ENCODE measurements around the gene LCE7A.

LCE7A gene

GRCh38 chr1:152859696-152860095, at the start of gene LCE7A:
Gene LCE7A, plus strand, starts transcription at chr1:152859996. Its CDS starts 702 bp downstream, at chr1:152860698.
- no peaks in the 10 kb centered on the region for H3K9me3 ChIP-seq (ENCODE audit: control insufficient read depth in 2 of 2, low read length in 2 of 2)
- H3K4me3 ChIP-seq (ENCODE audit: low read length in 2 of 2): no peak within 1 kb of the TSS
- no peaks in the 10 kb centered on the region for H3K27me3 ChIP-seq (ENCODE audit: control insufficient read depth in 2 of 2, insufficient read depth in 2 of 2, low read length in 2 of 2)
- no peak within 1 kb of the TSS for H3K27ac ChIP-seq (ENCODE audit: low read depth in 2 of 2, low read length in 2 of 2)
- H3K36me3 ChIP-seq (ENCODE audit: control insufficient read depth in 2 of 2, insufficient read depth in 2 of 2, low read length in 2 of 2): no peaks in the 10 kb centered on the region
- H3K9ac ChIP-seq (ENCODE audit: low read depth in 1 of 2, low read length in 2 of 2): no peak within 1 kb of the TSS
- no peaks in the 10 kb centered on the region for H3K4me1 ChIP-seq (ENCODE audit: control insufficient read depth in 2 of 2, insufficient read depth in 2 of 2, low read length in 2 of 2)

GRCh38 chr1:152811050-152811449, 48.7 kb upstream of the LCE7A start:
- H3K27ac ChIP-seq (ENCODE audit: low read depth in 2 of 2, low read length in 2 of 2): no peak overlapping the region

GRCh38 chr1:152811671-152812070, 48.1 kb upstream of the LCE7A start, which contains the start of gene LCE1B:
Gene LCE1B, plus strand, starts transcription at chr1:152811971. Its CDS starts 476 bp downstream, at chr1:152812447.
- no peaks in the 10 kb centered on the region for H3K4me1 ChIP-seq (ENCODE audit: control insufficient read depth in 2 of 2, insufficient read depth in 2 of 2, low read length in 2 of 2)
- no peak within 1 kb of the TSS for H3K27ac ChIP-seq (ENCODE audit: low read depth in 2 of 2, low read length in 2 of 2)
- no peaks in the 10 kb centered on the region for H3K27me3 ChIP-seq (ENCODE audit: control insufficient read depth in 2 of 2, insufficient read depth in 2 of 2, low read length in 2 of 2)
- no peak within 1 kb of the TSS for H3K9ac ChIP-seq (ENCODE audit: low read depth in 1 of 2, low read length in 2 of 2)
- no peaks in the 10 kb centered on the region for H3K9me3 ChIP-seq (ENCODE audit: control insufficient read depth in 2 of 2, low read length in 2 of 2)
- H3K36me3 ChIP-seq (ENCODE audit: control insufficient read depth in 2 of 2, insufficient read depth in 2 of 2, low read length in 2 of 2): no peaks in the 10 kb centered on the region
- no peak within 1 kb of the TSS for H3K4me3 ChIP-seq (ENCODE audit: low read length in 2 of 2)

More at GRCh38 chr1:152811050-152811449, 48.7 kb upstream of the LCE7A start:
- no peaks in the 10 kb centered on the region for H3K9me3 ChIP-seq (ENCODE audit: control insufficient read depth in 2 of 2, low read length in 2 of 2)
- H3K36me3 ChIP-seq (ENCODE audit: control insufficient read depth in 2 of 2, insufficient read depth in 2 of 2, low read length in 2 of 2): no peaks in the 10 kb centered on the region
- H3K9ac ChIP-seq (ENCODE audit: low read depth in 1 of 2, low read length in 2 of 2): no peak overlapping the region
- H3K27me3 ChIP-seq (ENCODE audit: control insufficient read depth in 2 of 2, insufficient read depth in 2 of 2, low read length in 2 of 2): no peaks in the 10 kb centered on the region
- H3K4me3 ChIP-seq (ENCODE audit: low read length in 2 of 2): no peak overlapping the region
- H3K4me1 ChIP-seq (ENCODE audit: control insufficient read depth in 2 of 2, insufficient read depth in 2 of 2, low read length in 2 of 2): no peaks in the 10 kb centered on the region

GRCh38 chr1:152817309-152817708, 42.5 kb upstream of the LCE7A start:
- H3K36me3 ChIP-seq (ENCODE audit: control insufficient read depth in 2 of 2, insufficient read depth in 2 of 2, low read length in 2 of 2): no peaks in the 10 kb centered on the region
- no peaks in the 10 kb centered on the region for H3K9me3 ChIP-seq (ENCODE audit: control insufficient read depth in 2 of 2, low read length in 2 of 2)
- H3K4me3 ChIP-seq (ENCODE audit: low read length in 2 of 2): no peak overlapping the region
- no peaks in the 10 kb centered on the region for H3K27me3 ChIP-seq (ENCODE audit: control insufficient read depth in 2 of 2, insufficient read depth in 2 of 2, low read length in 2 of 2)
- no peak overlapping the region for H3K9ac ChIP-seq (ENCODE audit: low read depth in 1 of 2, low read length in 2 of 2)
- no peaks in the 10 kb centered on the region for H3K4me1 ChIP-seq (ENCODE audit: control insufficient read depth in 2 of 2, insufficient read depth in 2 of 2, low read length in 2 of 2)
- H3K27ac ChIP-seq (ENCODE audit: low read depth in 2 of 2, low read length in 2 of 2): no peak overlapping the region

GRCh38 chr1:152823294-152823693, 36.5 kb upstream of the LCE7A start:
- Histone ChIP-seq H3K4me3 (ENCODE audit: low read length in 2 of 2) (no peak overlapping the region), H3K36me3 (ENCODE audit: control insufficient read depth in 2 of 2, insufficient read depth in 2 of 2, low read length in 2 of 2) (no peaks in the 10 kb centered on the region), H3K9ac (ENCODE audit: low read depth in 1 of 2, low read length in 2 of 2) (no peak overlapping the region), H3K9me3 (ENCODE audit: control insufficient read depth in 2 of 2, low read length in 2 of 2) (no peaks in the 10 kb centered on the region), H3K27me3 (ENCODE audit: control insufficient read depth in 2 of 2, insufficient read depth in 2 of 2, low read length in 2 of 2) (no peaks in the 10 kb centered on the region), H3K27ac (ENCODE audit: low read depth in 2 of 2, low read length in 2 of 2) (no peak overlapping the region), H3K4me1 (ENCODE audit: control insufficient read depth in 2 of 2, insufficient read depth in 2 of 2, low read length in 2 of 2) (no peaks in the 10 kb centered on the region)

GRCh38 chr1:152824964-152825363, 34.8 kb upstream of the LCE7A start:
- no peak overlapping the region for H3K27ac ChIP-seq (ENCODE audit: low read depth in 2 of 2, low read length in 2 of 2)
- H3K36me3 ChIP-seq (ENCODE audit: control insufficient read depth in 2 of 2, insufficient read depth in 2 of 2, low read length in 2 of 2): no peaks in the 10 kb centered on the region
- no peaks in the 10 kb centered on the region for H3K9me3 ChIP-seq (ENCODE audit: control insufficient read depth in 2 of 2, low read length in 2 of 2)
- no peaks in the 10 kb centered on the region for H3K27me3 ChIP-seq (ENCODE audit: control insufficient read depth in 2 of 2, insufficient read depth in 2 of 2, low read length in 2 of 2)
- no peaks in the 10 kb centered on the region for H3K4me1 ChIP-seq (ENCODE audit: control insufficient read depth in 2 of 2, insufficient read depth in 2 of 2, low read length in 2 of 2)
- H3K4me3 ChIP-seq (ENCODE audit: low read length in 2 of 2): no peak overlapping the region
- H3K9ac ChIP-seq (ENCODE audit: low read depth in 1 of 2, low read length in 2 of 2): no peak overlapping the region

GRCh38 chr1:152827173-152827572, 32.6 kb upstream of the LCE7A start, which contains the start of gene LCE1A:
Gene LCE1A, plus strand, starts transcription at chr1:152827473. Its CDS starts 0 bp downstream, at chr1:152827473.
- no peaks in the 10 kb centered on the region for H3K4me1 ChIP-seq (ENCODE audit: control insufficient read depth in 2 of 2, insufficient read depth in 2 of 2, low read length in 2 of 2)
- H3K4me3 ChIP-seq (ENCODE audit: low read length in 2 of 2): no peak within 1 kb of the TSS
- H3K9ac ChIP-seq (ENCODE audit: low read depth in 1 of 2, low read length in 2 of 2): no peak within 1 kb of the TSS
- no peaks in the 10 kb centered on the region for H3K27me3 ChIP-seq (ENCODE audit: control insufficient read depth in 2 of 2, insufficient read depth in 2 of 2, low read length in 2 of 2)
- no peaks in the 10 kb centered on the region for H3K36me3 ChIP-seq (ENCODE audit: control insufficient read depth in 2 of 2, insufficient read depth in 2 of 2, low read length in 2 of 2)
- no peaks in the 10 kb centered on the region for H3K9me3 ChIP-seq (ENCODE audit: control insufficient read depth in 2 of 2, low read length in 2 of 2)
- no peak within 1 kb of the TSS for H3K27ac ChIP-seq (ENCODE audit: low read depth in 2 of 2, low read length in 2 of 2)

- H3K9ac ChIP-seq (ENCODE audit: low read depth in 1 of 2, low read length in 2 of 2): no peak overlapping the region
- no peaks in the 10 kb centered on the region for H3K9me3 ChIP-seq (ENCODE audit: control insufficient read depth in 2 of 2, low read length in 2 of 2)
- no peaks in the 10 kb centered on the region for H3K27me3 ChIP-seq (ENCODE audit: control insufficient read depth in 2 of 2, insufficient read depth in 2 of 2, low read length in 2 of 2)
- no peak overlapping the region for H3K4me3 ChIP-seq (ENCODE audit: low read length in 2 of 2)
- H3K4me1 ChIP-seq (ENCODE audit: control insufficient read depth in 2 of 2, insufficient read depth in 2 of 2, low read length in 2 of 2): no peaks in the 10 kb centered on the region
- no peak overlapping the region for H3K27ac ChIP-seq (ENCODE audit: low read depth in 2 of 2, low read length in 2 of 2)
- H3K36me3 ChIP-seq (ENCODE audit: control insufficient read depth in 2 of 2, insufficient read depth in 2 of 2, low read length in 2 of 2): no peaks in the 10 kb centered on the region
These were observed 22.9 kb upstream of the LCE7A start for GRCh38 chr1:152836870-152837269.

- Histone ChIP-seq H3K27ac (ENCODE audit: low read depth in 2 of 2, low read length in 2 of 2) (no peak within 1 kb of the TSS), H3K4me1 (ENCODE audit: control insufficient read depth in 2 of 2, insufficient read depth in 2 of 2, low read length in 2 of 2) (no peaks in the 10 kb centered on the region), H3K9me3 (ENCODE audit: control insufficient read depth in 2 of 2, low read length in 2 of 2) (no peaks in the 10 kb centered on the region), H3K9ac (ENCODE audit: low read depth in 1 of 2, low read length in 2 of 2) (no peak within 1 kb of the TSS), H3K36me3 (ENCODE audit: control insufficient read depth in 2 of 2, insufficient read depth in 2 of 2, low read length in 2 of 2) (no peaks in the 10 kb centered on the region), H3K4me3 (ENCODE audit: low read length in 2 of 2) (no peak within 1 kb of the TSS), H3K27me3 (ENCODE audit: control insufficient read depth in 2 of 2, insufficient read depth in 2 of 2, low read length in 2 of 2) (no peaks in the 10 kb centered on the region)
These were observed 17.2 kb upstream of the LCE7A start, which contains the start of gene LCE6A for GRCh38 chr1:152842556-152842955. Gene LCE6A, plus strand, starts transcription at chr1:152842856. Its CDS starts 665 bp downstream, at chr1:152843521.

GRCh38 chr1:152855661-152856060, 4.1 kb upstream of the LCE7A start:
- Histone ChIP-seq H3K36me3 (ENCODE audit: control insufficient read depth in 2 of 2, insufficient read depth in 2 of 2, low read length in 2 of 2) (no peaks in the 10 kb centered on the region), H3K4me3 (ENCODE audit: low read length in 2 of 2) (no peak overlapping the region), H3K4me1 (ENCODE audit: control insufficient read depth in 2 of 2, insufficient read depth in 2 of 2, low read length in 2 of 2) (no peaks in the 10 kb centered on the region), H3K27ac (ENCODE audit: low read depth in 2 of 2, low read length in 2 of 2) (no peak overlapping the region), H3K9me3 (ENCODE audit: control insufficient read depth in 2 of 2, low read length in 2 of 2) (no peaks in the 10 kb centered on the region), H3K27me3 (ENCODE audit: control insufficient read depth in 2 of 2, insufficient read depth in 2 of 2, low read length in 2 of 2) (no peaks in the 10 kb centered on the region), H3K9ac (ENCODE audit: low read depth in 1 of 2, low read length in 2 of 2) (no peak overlapping the region)

GRCh38 chr1:152858062-152858461, 1.7 kb upstream of the LCE7A start:
- Histone ChIP-seq H3K36me3 (ENCODE audit: control insufficient read depth in 2 of 2, insufficient read depth in 2 of 2, low read length in 2 of 2) (no peaks in the 10 kb centered on the region), H3K27me3 (ENCODE audit: control insufficient read depth in 2 of 2, insufficient read depth in 2 of 2, low read length in 2 of 2) (no peaks in the 10 kb centered on the region), H3K4me3 (ENCODE audit: low read length in 2 of 2) (no peak overlapping the region), H3K4me1 (ENCODE audit: control insufficient read depth in 2 of 2, insufficient read depth in 2 of 2, low read length in 2 of 2) (no peaks in the 10 kb centered on the region), H3K27ac (ENCODE audit: low read depth in 2 of 2, low read length in 2 of 2) (no peak overlapping the region), H3K9me3 (ENCODE audit: control insufficient read depth in 2 of 2, low read length in 2 of 2) (no peaks in the 10 kb centered on the region), H3K9ac (ENCODE audit: low read depth in 1 of 2, low read length in 2 of 2) (no peak overlapping the region)
